ENCODE measurements around the gene FHOD1. TPM values are rescaled to one million over a fixed set of nuclear protein-coding genes. Genes with fewer than 3 reads are reported as not detected.

Gene FHOD1
- total and polyA plus RNA-seq, 9 of the 15 experiments (the other 6 are each of a cell fraction or from before 2014, with no cell fraction given), result 18.7 to 126 (median 32.3) TPM

DNA sequence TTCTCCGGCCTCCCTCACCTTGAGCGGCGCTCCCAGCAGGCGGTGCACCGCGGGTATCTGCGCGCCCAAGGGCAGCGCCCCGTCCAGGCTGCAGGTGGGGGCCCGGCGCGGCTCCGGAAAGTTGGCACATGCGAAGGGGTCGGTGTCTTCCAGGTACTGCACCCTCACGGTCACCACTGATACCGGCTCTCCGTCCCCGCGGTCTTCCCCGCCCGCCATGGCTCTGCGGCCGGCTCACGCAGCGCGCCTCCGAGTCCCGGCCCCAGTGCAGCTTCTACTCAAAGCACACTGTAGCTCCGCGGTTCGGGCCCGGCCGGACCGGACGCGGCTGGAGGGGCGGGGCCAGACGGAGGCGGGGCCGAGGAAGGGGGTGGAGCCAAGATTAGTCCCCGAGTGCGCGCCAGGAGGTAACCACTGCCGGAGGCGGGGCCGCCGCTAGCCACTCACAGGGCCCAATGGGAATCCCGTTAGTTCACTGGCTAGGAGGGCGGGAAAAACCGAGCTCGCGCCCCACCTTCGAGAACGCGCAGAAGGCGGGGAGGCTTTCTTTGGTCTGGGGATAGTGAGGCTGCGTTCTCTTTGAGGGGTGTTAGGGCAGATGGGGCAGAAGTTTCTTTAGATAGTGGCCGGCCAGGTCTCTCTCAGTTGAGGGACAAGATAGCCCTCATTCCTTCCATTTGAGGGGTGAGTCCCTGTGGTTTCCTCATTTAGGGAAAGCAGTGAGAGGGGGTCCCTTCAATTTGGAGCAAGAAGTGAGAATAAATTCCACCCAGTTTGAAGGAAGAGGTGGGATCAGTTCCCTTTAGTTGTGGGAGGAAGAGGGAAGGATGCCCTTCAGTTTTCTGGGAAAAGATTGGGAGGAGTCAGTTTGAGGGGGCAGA lies at the start of gene FHOD1 (continued):
- TF ChIP-seq HOXB6 (CRISPR knock-in tag; IDR thresholded peaks at IDR 0.05; ENCODE audit: borderline replicate concordance), result no peak
- TF ChIP-seq, protein P1, sequence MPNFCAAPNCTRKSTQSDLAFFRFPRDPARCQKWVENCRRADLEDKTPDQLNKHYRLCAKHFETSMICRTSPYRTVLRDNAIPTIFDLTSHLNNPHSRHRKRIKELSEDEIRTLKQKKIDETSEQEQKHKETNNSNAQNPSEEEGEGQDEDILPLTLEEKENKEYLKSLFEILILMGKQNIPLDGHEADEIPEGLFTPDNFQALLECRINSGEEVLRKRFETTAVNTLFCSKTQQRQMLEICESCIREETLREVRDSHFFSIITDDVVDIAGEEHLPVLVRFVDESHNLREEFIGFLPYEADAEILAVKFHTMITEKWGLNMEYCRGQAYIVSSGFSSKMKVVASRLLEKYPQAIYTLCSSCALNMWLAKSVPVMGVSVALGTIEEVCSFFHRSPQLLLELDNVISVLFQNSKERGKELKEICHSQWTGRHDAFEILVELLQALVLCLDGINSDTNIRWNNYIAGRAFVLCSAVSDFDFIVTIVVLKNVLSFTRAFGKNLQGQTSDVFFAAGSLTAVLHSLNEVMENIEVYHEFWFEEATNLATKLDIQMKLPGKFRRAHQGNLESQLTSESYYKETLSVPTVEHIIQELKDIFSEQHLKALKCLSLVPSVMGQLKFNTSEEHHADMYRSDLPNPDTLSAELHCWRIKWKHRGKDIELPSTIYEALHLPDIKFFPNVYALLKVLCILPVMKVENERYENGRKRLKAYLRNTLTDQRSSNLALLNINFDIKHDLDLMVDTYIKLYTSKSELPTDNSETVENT (CRISPR knock-in tag; IDR thresholded peaks at IDR 0.05), result peak; percentile 56; the same call in 1 of the 2 replicates
- TF ChIP-seq MAFG (tag; conservative IDR thresholded peaks at IDR 0.05), result no peak
- no peak for TF ChIP-seq ZNF431 (CRISPR knock-in tag; IDR thresholded peaks at IDR 0.05)
- peak; percentile 15; the same call in 1 of the 2 replicates for TF ChIP-seq PHF21A (IDR thresholded peaks at IDR 0.05; ENCODE audit: borderline replicate concordance, low read depth)
- TF ChIP-seq NFYB (IDR thresholded peaks at IDR 0.05; ENCODE audit: extremely low read depth, insufficient read length), result peak; percentile 18
- no peak for TF ChIP-seq BMI1 (IDR thresholded peaks at IDR 0.05; ENCODE audit: low read length)
- peak; percentile 13; the same call in 1 of the 2 replicates for TF ChIP-seq SPI1 (IDR thresholded peaks at IDR 0.05; ENCODE audit: borderline replicate concordance, low read depth, low read length)
- peak; percentile 78; the same call in 1 of the 2 replicates for TF ChIP-seq KDM2B (CRISPR knock-in tag; IDR thresholded peaks at IDR 0.05)
- TF ChIP-seq, protein P2, sequence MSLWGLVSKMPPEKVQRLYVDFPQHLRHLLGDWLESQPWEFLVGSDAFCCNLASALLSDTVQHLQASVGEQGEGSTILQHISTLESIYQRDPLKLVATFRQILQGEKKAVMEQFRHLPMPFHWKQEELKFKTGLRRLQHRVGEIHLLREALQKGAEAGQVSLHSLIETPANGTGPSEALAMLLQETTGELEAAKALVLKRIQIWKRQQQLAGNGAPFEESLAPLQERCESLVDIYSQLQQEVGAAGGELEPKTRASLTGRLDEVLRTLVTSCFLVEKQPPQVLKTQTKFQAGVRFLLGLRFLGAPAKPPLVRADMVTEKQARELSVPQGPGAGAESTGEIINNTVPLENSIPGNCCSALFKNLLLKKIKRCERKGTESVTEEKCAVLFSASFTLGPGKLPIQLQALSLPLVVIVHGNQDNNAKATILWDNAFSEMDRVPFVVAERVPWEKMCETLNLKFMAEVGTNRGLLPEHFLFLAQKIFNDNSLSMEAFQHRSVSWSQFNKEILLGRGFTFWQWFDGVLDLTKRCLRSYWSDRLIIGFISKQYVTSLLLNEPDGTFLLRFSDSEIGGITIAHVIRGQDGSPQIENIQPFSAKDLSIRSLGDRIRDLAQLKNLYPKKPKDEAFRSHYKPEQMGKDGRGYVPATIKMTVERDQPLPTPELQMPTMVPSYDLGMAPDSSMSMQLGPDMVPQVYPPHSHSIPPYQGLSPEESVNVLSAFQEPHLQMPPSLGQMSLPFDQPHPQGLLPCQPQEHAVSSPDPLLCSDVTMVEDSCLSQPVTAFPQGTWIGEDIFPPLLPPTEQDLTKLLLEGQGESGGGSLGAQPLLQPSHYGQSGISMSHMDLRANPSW (CRISPR knock-in tag; IDR thresholded peaks at IDR 0.05), result peak; percentile 63; the same call in 1 of the 2 replicates
- TF ChIP-seq MYC (IDR thresholded peaks at IDR 0.05; ENCODE audit: low read depth, low read length), result 0 out of 2 replicates have a peak, but pooled peaks have one; percentile 45
- 0 out of 2 replicates have a peak, but pooled peaks have one; percentile 21 for TF ChIP-seq MYC (CRISPR knock-in tag; IDR thresholded peaks at IDR 0.05; ENCODE audit: borderline replicate concordance, low read depth)
- TF ChIP-seq TARDBP (IDR thresholded peaks at IDR 0.05), result peak; percentile 50; the same call in 1 of the 2 replicates
- TF ChIP-seq RBBP5 (IDR thresholded peaks at IDR 0.05; ENCODE audit: borderline replicate concordance, insufficient read depth, low read length, poor library complexity, severe bottlenecking), result no peak
- no peak for TF ChIP-seq SNRNP70 (optimal IDR thresholded peaks at IDR 0.05; ENCODE audit: low read depth, low read length)
- no peak for TF ChIP-seq MAFK (IDR thresholded peaks at IDR 0.05; ENCODE audit: low read length)
- TF ChIP-seq, protein P3, sequence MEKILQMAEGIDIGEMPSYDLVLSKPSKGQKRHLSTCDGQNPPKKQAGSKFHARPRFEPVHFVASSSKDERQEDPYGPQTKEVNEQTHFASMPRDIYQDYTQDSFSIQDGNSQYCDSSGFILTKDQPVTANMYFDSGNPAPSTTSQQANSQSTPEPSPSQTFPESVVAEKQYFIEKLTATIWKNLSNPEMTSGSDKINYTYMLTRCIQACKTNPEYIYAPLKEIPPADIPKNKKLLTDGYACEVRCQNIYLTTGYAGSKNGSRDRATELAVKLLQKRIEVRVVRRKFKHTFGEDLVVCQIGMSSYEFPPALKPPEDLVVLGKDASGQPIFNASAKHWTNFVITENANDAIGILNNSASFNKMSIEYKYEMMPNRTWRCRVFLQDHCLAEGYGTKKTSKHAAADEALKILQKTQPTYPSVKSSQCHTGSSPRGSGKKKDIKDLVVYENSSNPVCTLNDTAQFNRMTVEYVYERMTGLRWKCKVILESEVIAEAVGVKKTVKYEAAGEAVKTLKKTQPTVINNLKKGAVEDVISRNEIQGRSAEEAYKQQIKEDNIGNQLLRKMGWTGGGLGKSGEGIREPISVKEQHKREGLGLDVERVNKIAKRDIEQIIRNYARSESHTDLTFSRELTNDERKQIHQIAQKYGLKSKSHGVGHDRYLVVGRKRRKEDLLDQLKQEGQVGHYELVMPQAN (IDR thresholded peaks at IDR 0.05; ENCODE audit: borderline replicate concordance), result 0 out of 2 replicates have a peak, but pooled peaks have one; percentile 11
- TF ChIP-seq, protein P4, sequence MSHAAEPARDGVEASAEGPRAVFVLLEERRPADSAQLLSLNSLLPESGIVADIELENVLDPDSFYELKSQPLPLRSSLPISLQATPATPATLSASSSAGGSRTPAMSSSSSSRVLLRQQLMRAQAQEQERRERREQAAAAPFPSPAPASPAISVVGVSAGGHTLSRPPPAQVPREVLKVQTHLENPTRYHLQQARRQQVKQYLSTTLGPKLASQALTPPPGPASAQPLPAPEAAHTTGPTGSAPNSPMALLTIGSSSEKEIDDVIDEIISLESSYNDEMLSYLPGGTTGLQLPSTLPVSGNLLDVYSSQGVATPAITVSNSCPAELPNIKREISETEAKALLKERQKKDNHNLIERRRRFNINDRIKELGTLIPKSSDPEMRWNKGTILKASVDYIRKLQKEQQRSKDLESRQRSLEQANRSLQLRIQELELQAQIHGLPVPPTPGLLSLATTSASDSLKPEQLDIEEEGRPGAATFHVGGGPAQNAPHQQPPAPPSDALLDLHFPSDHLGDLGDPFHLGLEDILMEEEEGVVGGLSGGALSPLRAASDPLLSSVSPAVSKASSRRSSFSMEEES (CRISPR knock-in tag; IDR thresholded peaks at IDR 0.05), result no peak

Measured in K562 (cell line).